ENCODE results near the gene TTC14.

GRCh38 chr3:180564676-180565075, 37.3 kb upstream of the TTC14 start:
- TF ChIP-seq CTCF (IDR thresholded peaks at IDR 0.05), result no peak
- TF ChIP-seq POLR2AphosphoS5 (IDR thresholded peaks at IDR 0.05), result no peak
